ENCODE measurements around the gene COL23A1. TPM values are rescaled to one million over a fixed set of nuclear protein-coding genes. Genes with fewer than 3 reads are reported as not detected.

COL23A1 gene
- total RNA-seq, 2 donors from 2014 or later: 1.5 to 2.5 TPM

DNA sequence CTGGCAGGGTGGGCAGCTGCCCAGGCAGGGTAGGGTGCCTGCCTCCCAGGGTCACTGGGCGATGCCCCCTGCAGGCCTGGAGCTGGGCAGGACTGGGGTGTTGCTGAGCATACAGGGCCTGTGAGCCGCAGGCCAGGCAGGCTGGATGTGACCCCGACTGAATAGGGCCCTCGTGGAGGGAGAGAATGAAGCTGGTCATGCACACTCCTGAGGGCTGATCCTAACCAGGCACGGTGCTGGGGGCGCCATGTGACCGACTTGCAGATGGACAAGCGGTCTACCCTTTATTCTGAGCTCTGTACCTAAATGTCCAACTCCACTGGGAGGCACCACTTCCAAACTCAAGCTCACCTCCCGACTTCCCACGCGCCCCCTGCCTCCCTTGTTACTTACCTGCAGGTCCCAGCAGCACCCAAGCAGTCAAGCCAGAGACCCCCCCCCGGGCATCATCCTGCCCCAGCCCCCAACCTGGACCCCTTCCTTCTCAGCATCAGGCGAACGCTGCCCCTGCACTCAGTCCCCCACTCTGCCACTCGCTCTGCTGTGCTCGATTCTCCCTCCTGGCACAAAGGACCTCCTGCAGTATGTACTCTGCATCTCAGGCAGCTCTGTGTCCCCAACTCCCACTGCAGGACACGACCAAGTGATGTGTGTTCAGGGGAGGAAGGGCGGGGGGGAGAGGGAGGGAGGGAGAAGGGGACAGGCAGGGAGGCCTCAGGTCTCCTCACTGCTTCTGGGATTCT, 280.8 kb downstream of the COL23A1 start:
- ATAC-seq (ENCODE audit: insufficient number of reproducible peaks, low FRiP score, low read depth): no peak
- TF ChIP-seq, protein P1, sequence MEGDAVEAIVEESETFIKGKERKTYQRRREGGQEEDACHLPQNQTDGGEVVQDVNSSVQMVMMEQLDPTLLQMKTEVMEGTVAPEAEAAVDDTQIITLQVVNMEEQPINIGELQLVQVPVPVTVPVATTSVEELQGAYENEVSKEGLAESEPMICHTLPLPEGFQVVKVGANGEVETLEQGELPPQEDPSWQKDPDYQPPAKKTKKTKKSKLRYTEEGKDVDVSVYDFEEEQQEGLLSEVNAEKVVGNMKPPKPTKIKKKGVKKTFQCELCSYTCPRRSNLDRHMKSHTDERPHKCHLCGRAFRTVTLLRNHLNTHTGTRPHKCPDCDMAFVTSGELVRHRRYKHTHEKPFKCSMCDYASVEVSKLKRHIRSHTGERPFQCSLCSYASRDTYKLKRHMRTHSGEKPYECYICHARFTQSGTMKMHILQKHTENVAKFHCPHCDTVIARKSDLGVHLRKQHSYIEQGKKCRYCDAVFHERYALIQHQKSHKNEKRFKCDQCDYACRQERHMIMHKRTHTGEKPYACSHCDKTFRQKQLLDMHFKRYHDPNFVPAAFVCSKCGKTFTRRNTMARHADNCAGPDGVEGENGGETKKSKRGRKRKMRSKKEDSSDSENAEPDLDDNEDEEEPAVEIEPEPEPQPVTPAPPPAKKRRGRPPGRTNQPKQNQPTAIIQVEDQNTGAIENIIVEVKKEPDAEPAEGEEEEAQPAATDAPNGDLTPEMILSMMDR (IDR thresholded peaks at IDR 0.05): no peak
- no peak overlapping the region for H3K27ac ChIP-seq
- H3K4me3 ChIP-seq: no peak overlapping the region
- H3K9me3 ChIP-seq: no peaks in the 10 kb centered on the region
- H3K36me3 ChIP-seq: no peaks in the 10 kb centered on the region
- H3K4me1 ChIP-seq (ENCODE audit: control insufficient read depth in 1 of 2, low read depth in 2 of 2): no peaks in the 10 kb centered on the region
- DNase-seq (ENCODE audit: low spot score): no peak
- no peaks in the 10 kb centered on the region for H3K27me3 ChIP-seq (replicated peaks; ENCODE audit: insufficient read depth)

DNA sequence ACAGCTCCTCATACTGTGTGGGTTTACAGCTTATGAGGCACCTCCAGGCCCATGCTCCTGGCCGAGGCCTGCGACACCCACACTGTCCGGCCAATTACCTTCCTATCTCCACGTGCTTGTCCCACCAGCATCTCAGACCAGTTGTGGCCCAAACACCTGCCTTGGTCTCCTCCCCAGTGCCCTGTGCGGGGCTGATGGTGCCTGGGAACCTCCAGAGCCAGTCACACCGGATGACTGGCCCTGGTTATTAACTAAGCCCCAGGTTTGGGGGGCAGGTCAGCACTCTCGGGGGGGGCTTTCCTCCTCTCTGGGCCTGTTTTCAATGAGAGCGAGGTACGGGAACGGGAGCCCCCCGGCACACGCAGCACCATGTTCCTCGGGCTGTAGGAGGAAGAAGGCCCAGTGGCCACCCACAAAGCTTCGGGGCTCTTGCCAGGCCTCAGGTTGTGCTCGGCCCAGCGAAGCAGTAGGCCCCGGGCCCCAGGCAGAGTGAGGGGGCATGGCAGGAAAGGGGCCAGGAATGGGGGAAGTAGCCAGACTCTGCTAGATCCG, 281.6 kb downstream of the COL23A1 start:
- no peak overlapping the region for H3K4me3 ChIP-seq
- no peaks in the 10 kb centered on the region for H3K27me3 ChIP-seq (replicated peaks; ENCODE audit: insufficient read depth)
- ATAC-seq (ENCODE audit: insufficient number of reproducible peaks, low FRiP score, low read depth) (no peak), DNase-seq (ENCODE audit: low spot score) (no peak)
- H3K9me3 ChIP-seq: no peaks in the 10 kb centered on the region
- H3K27ac ChIP-seq: no peak overlapping the region
- H3K36me3 ChIP-seq: no peaks in the 10 kb centered on the region
- no peaks in the 10 kb centered on the region for H3K4me1 ChIP-seq (ENCODE audit: control insufficient read depth in 1 of 2, low read depth in 2 of 2)
- TF ChIP-seq, protein P1 (IDR thresholded peaks at IDR 0.05): no peak

DNA sequence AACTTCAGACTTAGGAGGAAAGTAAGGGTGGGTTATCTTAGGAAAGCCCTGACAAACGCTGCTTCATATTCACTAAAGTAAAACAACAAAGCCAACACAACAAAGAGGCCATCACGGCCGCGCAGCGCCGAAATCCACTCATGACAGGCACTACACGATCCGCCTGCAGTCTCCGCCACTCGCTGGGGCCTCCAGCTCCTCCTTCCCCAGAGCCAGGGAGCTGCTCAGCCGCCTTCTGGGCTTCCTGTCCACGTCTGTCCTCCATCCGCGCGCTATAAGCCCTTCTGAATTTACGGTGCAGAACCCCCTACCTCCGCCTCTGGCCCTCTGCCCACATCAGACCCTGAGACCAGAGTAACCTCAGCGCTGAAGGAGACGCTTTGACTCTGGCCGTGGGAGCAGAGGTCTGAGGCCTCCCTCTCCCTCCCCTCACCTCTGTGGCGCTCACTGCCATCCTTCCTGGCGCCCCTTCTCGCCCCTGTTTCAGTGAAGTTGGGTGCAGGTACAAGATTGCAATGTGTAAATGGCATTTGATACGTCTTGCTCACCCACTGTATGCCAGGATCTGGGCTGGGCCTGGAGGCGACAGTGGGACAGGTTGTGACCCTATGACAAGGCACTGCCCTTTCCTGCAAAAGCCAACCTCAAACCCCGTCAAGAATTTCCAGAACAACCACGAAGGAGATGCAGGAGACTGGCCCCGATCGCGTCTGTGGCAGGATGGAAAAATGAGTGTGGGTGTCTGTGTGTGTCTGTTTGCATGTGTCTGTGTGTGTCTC, 282.7 kb downstream of the COL23A1 start:
- no peaks in the 10 kb centered on the region for H3K4me1 ChIP-seq (ENCODE audit: control insufficient read depth in 1 of 2, low read depth in 2 of 2)

DNA sequence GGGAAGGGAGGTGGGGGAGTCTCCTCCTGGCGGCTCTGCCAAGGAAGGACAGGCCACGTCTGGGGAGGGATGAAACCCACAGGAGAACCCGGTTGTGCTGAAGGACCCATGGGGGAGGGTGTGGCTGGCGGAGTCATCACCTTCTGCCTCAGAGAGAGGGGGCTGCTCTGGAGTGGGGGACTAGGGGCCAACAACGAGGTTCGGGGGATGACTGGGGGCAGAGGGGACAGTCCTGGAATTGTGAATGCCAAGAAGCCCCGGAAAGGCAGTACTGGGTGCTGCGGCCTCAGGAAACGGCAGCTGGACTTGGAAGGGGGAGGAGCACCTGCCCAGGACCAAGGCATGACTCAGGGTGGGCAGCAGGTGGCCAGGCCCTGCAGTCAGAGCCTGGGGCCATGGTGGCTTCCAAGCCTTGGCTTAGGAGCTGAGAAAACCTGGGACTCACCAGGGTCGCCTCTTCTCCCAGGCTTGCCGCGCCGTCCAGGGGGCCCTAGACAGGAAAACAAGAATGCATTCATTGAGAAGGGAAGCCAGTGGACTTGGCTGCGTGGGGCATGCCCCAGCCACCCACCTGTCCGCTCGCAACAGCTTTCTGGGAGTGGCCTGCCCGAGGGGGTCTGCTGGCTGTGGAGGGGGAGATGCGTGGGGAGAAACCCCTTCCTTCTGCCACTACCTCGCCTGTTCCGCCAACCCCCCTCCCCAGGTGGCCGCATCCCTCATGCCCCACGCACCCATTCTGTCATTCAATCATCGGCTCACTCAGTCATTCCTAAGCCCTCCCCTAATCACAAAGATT, 283.6 kb downstream of the COL23A1 start:
- Histone ChIP-seq H3K27me3 (replicated peaks; ENCODE audit: insufficient read depth) (no peaks in the 10 kb centered on the region), H3K9me3 (no peaks in the 10 kb centered on the region), H3K36me3 (no peaks in the 10 kb centered on the region), H3K4me1 (ENCODE audit: control insufficient read depth in 1 of 2, low read depth in 2 of 2) (no peaks in the 10 kb centered on the region), H3K27ac (no peak overlapping the region), H3K4me3 (no peak overlapping the region)
- TF ChIP-seq, protein P1 (IDR thresholded peaks at IDR 0.05): no peak
- no peak for ATAC-seq (ENCODE audit: insufficient number of reproducible peaks, low FRiP score, low read depth)
- DNase-seq (ENCODE audit: low spot score): no peak

More for the DNA sequence above, 282.7 kb downstream of the COL23A1 start:
- no peaks in the 10 kb centered on the region for H3K36me3 ChIP-seq
- no peaks in the 10 kb centered on the region for H3K9me3 ChIP-seq
- no peak overlapping the region for H3K4me3 ChIP-seq
- DNase-seq (ENCODE audit: low spot score) (no peak), ATAC-seq (ENCODE audit: insufficient number of reproducible peaks, low FRiP score, low read depth) (no peak)
- no peaks in the 10 kb centered on the region for H3K27me3 ChIP-seq (replicated peaks; ENCODE audit: insufficient read depth)
- TF ChIP-seq, protein P1 (IDR thresholded peaks at IDR 0.05): no peak
- no peak overlapping the region for H3K27ac ChIP-seq

Data from thoracic aorta (tissue), 2 donors.